ENCODE measurements around the gene EIF5A2. TPM values are rescaled to one million over a fixed set of nuclear protein-coding genes. Genes with fewer than 3 reads are reported as not detected.
"Not testable (repeated sequence)": the region's sequence is repeated elsewhere in the genome, so short reads cannot be mapped to it uniquely, and the experiment has no call there.

EIF5A2 gene
- total and polyA plus RNA-seq, 4 donors, result 1.6 to 2.4 (median 1.9) TPM

GRCh38 chr3:170941551-170941950 is 33.1 kb upstream of the EIF5A2 start:
- H3K4me3 ChIP-seq (ENCODE audit: low read depth in 1 of 3, low read length in 3 of 3), result no peak overlapping the region
- H3K9ac ChIP-seq (ENCODE audit: low read depth in 1 of 2, low read length in 2 of 2), result no peak overlapping the region
- H3K27me3 ChIP-seq (ENCODE audit: control insufficient read depth in 4 of 4, insufficient read depth in 4 of 4, low read length in 3 of 4), result no peaks in the 10 kb centered on the region
- TF ChIP-seq TAF1 (conservative IDR thresholded peaks at IDR 0.05) (no peak), NR2F2 (IDR thresholded peaks at IDR 0.05) (no peak), GABPA (IDR thresholded peaks at IDR 0.05 in 1 of 2, conservative IDR thresholded peaks at IDR 0.05 in 1 of 2) (no peak), FOXA1 (IDR thresholded peaks at IDR 0.05) (no peak), EGR1 (IDR thresholded peaks at IDR 0.05; ENCODE audit: low read depth in 2 of 2) (no peak), MAX (IDR thresholded peaks at IDR 0.05) (no peak), YY1 (IDR thresholded peaks at IDR 0.05) (no peak)
- H3K9me3 ChIP-seq (ENCODE audit: control insufficient read depth in 4 of 4, low read length in 3 of 4), result peaks cover 0 to 5% (median 2%) of the 10 kb centered on the region in 4 donors
- no peak for DNase-seq (ENCODE audit: low spot score)
- H3K36me3 ChIP-seq (ENCODE audit: control insufficient read depth in 4 of 4, insufficient read depth in 3 of 4, low read depth in 1 of 4, low read length in 3 of 4), result no peaks in the 10 kb centered on the region
- no peak overlapping the region for H3K27ac ChIP-seq (ENCODE audit: low read depth in 1 of 2, low read length in 2 of 2)
- no peaks in the 10 kb centered on the region for H3K4me1 ChIP-seq (ENCODE audit: control insufficient read depth in 4 of 4, insufficient read depth in 4 of 4, low read length in 3 of 4)
- WGBS, result 69% methylated on average over 1 of the region's 1 CpG

- H3K27me3 ChIP-seq (ENCODE audit: control insufficient read depth in 4 of 4, insufficient read depth in 4 of 4, low read length in 3 of 4); H3K9me3 ChIP-seq (ENCODE audit: control insufficient read depth in 4 of 4, low read length in 3 of 4); H3K27ac ChIP-seq (ENCODE audit: low read depth in 1 of 2, low read length in 2 of 2); DNase-seq (ENCODE audit: low spot score); H3K4me1 ChIP-seq (ENCODE audit: control insufficient read depth in 4 of 4, insufficient read depth in 4 of 4, low read length in 3 of 4); H3K36me3 ChIP-seq (ENCODE audit: control insufficient read depth in 4 of 4, insufficient read depth in 3 of 4, low read depth in 1 of 4, low read length in 3 of 4); H3K4me3 ChIP-seq (ENCODE audit: low read depth in 1 of 3, low read length in 3 of 3); H3K9ac ChIP-seq (ENCODE audit: low read depth in 1 of 2, low read length in 2 of 2): not testable (repeated sequence)
- WGBS, result 90% methylated on average over 4 of the region's 4 CpGs
Measured at GRCh38 chr3:170933039-170933438, 24.6 kb upstream of the EIF5A2 start.

GRCh38 chr3:170923553-170923952 is 15.1 kb upstream of the EIF5A2 start:
- 97% methylated on average over 27 of the region's 27 CpGs for WGBS
- H3K27me3 ChIP-seq (ENCODE audit: control insufficient read depth in 4 of 4, insufficient read depth in 4 of 4, low read length in 3 of 4); H3K9me3 ChIP-seq (ENCODE audit: control insufficient read depth in 4 of 4, low read length in 3 of 4); H3K36me3 ChIP-seq (ENCODE audit: control insufficient read depth in 4 of 4, insufficient read depth in 3 of 4, low read depth in 1 of 4, low read length in 3 of 4); H3K27ac ChIP-seq (ENCODE audit: low read depth in 1 of 2, low read length in 2 of 2); H3K4me3 ChIP-seq (ENCODE audit: low read depth in 1 of 3, low read length in 3 of 3); DNase-seq (ENCODE audit: low spot score); H3K9ac ChIP-seq (ENCODE audit: low read depth in 1 of 2, low read length in 2 of 2); H3K4me1 ChIP-seq (ENCODE audit: control insufficient read depth in 4 of 4, insufficient read depth in 4 of 4, low read length in 3 of 4): not testable (repeated sequence)

GRCh38 chr3:170918715-170919114 is 10.3 kb upstream of the EIF5A2 start:
- WGBS, result 78% methylated on average over 4 of the region's 4 CpGs

More at GRCh38 chr3:170918715-170919114, 10.3 kb upstream of the EIF5A2 start:
- Histone ChIP-seq H3K4me3 (ENCODE audit: low read depth in 1 of 3, low read length in 3 of 3) (no peak overlapping the region), H3K27ac (ENCODE audit: low read depth in 1 of 2, low read length in 2 of 2) (no peak overlapping the region), H3K27me3 (ENCODE audit: control insufficient read depth in 4 of 4, insufficient read depth in 4 of 4, low read length in 3 of 4) (no peaks in the 10 kb centered on the region), H3K36me3 (ENCODE audit: control insufficient read depth in 4 of 4, insufficient read depth in 3 of 4, low read depth in 1 of 4, low read length in 3 of 4) (no peaks in the 10 kb centered on the region), H3K9ac (ENCODE audit: low read depth in 1 of 2, low read length in 2 of 2) (no peak overlapping the region), H3K4me1 (ENCODE audit: control insufficient read depth in 4 of 4, insufficient read depth in 4 of 4, low read length in 3 of 4) (no peaks in the 10 kb centered on the region), H3K9me3 (ENCODE audit: control insufficient read depth in 4 of 4, low read length in 3 of 4) (peaks cover 0 to 4% (median 2%) of the 10 kb centered on the region in 4 donors)
- DNase-seq (ENCODE audit: low spot score), result no peak
- TF ChIP-seq MAX (IDR thresholded peaks at IDR 0.05) (no peak), HNF4A (conservative IDR thresholded peaks at IDR 0.05) (no peak), ZBTB33 (IDR thresholded peaks at IDR 0.05) (no peak), RAD21 (IDR thresholded peaks at IDR 0.05) (no peak), SP1 (IDR thresholded peaks at IDR 0.05) (no peak), RXRA (IDR thresholded peaks at IDR 0.05) (no peak)

Measured in liver (tissue), 9 donors.